ENCODE measurements around the gene KCNAB1.
A peak's percentile ranks its signal among the peaks of the same experiment; 100 is the strongest.

The KCNAB1 gene

DNA sequence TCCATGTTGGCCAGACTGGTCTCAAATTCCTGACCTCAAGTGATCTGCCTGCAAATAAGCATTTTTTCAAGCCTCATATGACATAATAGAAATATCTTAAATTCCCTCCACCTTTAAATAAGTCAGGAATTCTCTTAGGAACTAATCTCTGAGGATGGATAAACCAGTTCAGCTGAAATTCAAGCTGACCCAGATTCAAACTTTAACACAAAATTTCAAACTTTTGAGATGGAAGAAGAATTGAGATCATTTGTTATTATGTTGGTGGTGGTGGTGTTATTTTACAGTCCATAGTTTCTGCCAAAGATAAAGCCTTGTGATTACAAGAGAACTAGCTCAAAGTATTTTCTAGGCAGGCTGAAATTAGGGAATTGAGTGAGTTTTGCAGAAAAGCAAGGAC, 349.1 kb downstream of the KCNAB1 start:
- no peak for DNase-seq

DNA sequence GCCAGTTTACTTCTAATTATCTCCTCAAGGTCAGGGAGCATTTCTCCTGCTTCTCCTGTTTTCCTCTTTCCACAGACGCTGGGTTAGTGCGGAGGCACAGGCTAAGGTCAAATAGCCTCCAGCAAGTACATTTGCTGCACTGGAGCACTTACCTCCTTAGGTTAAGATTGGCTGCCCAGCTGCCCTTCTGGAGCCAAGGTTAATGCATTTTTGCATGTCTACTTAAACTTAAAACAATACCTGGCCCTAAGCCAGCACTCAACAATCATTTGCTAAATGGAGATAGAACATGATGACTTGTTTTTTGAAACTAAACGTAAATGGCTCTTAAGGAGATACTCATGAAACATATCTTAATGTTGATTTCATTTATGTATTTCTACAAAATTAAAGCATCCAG, 351.1 kb downstream of the KCNAB1 start:
- no peak for DNase-seq

DNA sequence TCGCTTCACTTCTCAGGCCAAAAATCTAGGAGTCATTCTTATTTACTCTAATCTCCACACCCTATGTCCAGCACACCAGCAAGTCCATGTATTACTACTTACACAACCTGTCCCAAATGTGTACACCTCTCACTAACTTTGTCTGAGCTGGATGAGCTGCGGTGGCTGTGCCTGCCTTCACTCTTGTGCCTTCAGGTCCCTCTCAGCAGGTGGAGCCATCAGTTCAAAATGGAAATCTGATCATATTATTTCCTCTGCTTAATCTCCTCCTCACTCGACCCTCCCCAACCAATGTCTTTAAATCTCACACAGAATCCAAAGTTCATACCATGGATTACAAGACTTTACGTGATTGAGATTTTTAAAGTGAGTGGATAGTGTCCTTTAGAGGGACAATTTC, 351.8 kb downstream of the KCNAB1 start:
- peak; percentile 34 for DNase-seq

DNA sequence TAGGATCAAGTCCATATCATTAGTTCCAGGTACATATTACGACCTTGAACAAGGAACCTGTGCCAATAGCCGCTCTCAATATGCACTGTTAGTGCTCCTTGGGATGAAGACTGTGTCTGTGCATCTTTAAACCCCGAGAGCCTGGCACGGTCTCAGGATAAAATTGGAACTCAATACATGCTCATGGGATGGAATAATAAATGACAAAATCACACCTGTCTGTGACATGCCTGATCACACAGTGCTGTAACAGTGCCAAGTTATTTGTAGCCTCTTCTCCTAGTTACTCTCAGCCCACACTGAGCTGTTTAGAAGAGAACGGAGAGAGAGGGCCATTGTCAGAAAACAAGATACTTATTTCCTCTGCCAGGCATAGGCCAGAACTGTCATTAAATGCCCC, 352.3 kb downstream of the KCNAB1 start:
- no peak for DNase-seq

DNA sequence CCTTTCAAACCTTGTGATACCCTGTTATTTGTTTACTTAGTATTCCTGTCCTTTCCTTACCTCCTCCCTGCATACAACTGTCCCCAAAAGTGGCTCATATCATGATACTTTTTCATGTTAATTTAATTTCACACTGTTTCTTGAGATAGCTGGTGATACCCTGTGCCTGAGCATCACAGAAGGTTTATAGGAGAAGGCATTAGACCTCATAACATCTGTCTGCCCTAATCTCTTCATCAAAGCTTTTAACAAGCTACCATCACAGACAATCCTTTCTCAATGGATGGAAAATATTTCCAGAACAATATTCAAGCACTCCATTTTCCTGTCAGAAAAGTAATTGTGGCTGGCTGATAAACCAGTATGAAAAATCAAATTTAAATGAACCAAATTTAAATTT, 353.0 kb downstream of the KCNAB1 start:
- DNase-seq = no peak

DNA sequence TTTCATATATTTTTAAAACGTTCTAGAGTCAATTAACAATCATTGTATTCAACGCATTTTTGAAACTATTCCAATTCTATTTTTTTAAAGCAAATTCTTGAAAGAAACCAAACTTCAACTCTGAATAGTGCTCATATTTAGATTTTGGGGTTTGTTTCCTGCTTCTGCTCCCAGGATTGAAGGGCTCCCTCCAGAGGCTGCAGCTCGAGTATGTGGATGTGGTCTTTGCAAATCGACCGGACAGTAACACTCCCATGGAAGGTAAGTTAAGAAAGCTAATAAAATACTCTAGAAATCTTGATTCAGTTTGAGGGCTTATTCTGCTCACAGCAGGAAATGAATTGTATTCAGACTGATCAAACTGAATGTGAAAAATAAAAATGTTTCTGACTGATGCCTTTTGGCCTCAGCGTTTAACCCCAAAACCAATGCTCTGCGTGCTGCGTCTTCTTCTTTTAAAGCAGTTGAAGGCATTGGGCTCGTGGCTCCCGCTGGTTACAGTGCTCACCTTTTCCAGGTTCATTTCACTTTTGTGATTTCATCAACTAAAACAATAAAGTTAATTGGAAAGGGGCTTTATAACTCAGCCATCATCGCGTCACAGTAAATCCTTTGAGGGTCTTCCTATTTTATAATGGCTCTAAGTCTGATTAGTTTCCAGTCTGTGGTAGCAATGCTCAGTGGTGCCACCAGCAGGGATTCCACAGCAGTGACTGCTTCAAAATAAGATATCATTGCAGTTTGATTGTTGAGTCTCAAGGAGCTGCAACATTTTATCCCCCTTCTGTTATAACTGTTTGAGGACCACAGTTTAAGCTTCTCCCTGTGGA, 354.4 kb downstream of the KCNAB1 start:
- DNase-seq = no peak

DNA sequence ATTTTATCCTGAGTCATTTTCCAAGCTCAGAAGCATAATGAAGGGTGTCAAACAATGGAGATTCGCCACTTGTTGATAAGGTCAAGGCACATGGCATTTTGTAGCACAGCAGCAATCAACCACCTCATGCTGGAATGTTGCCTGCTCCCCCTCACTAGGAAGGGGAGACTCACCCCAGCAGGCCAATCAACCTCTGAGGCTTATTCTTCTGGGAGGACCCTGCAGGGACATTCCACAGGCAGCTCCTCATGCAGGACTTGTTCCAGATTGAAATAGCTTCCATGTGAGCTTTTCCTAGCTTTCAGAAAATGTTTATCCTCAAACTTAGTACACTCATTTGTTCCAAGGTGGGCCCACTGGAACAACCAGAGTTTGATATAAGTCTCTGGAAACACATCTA, 356.9 kb downstream of the KCNAB1 start:
- no peak for DNase-seq

DNA sequence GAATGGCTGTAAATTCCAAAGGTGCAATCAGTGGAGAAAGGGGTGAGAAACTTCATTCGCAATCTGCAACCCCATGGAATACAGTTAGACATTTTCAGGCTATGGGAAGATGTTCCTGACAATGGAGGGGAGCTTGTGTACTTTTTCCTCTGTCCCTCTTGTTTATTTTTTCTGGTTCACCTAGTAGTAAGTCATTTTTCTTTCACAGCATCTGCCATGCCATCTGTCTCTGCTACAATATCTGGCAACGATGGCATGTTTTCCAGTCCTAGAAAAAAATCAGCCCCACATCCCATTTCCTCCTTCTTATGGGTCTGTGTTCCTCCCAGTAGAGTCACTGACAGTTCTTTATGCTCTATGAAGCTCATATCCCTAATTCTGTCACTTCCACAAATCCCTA, 358.5 kb downstream of the KCNAB1 start:
- no peak for DNase-seq

DNA sequence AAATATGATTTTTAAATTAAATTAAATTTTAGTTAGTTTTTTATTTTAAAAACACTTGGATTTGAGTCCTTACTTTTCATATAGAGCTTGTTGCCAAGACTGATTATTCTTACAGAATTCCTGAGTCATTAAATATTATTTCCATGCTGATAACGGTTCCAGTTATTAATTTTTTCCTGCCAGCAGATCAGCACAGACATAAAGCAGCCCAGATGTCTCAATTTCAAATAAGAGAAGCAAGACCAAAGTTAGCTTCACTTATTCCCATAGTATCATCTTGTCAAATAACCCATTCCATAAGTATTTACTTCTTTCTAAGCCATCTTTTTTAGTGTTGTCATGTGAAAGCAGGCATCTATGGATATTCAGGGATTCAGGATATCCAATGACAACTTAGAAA, 359.2 kb downstream of the KCNAB1 start:
- DNase-seq = no peak

DNA sequence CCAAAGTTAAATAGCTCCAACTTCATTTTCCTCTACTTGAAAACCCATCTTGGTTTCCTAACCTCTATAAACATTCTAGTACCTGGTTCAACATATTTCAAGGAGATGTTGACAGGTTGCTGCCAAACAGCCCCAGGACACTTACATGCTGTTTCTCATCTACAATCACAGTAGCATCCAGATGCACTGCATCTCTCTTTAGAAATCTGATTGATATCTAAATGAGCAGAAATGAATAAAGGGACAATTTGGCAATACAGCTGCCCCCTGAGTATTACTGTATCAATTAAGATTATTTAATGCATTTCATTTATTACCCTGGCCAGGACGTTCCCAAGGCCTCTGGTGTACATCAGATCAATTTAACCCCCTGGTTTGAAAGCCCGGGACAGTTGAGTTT, 360.6 kb downstream of the KCNAB1 start:
- DNase-seq = no peak

DNA sequence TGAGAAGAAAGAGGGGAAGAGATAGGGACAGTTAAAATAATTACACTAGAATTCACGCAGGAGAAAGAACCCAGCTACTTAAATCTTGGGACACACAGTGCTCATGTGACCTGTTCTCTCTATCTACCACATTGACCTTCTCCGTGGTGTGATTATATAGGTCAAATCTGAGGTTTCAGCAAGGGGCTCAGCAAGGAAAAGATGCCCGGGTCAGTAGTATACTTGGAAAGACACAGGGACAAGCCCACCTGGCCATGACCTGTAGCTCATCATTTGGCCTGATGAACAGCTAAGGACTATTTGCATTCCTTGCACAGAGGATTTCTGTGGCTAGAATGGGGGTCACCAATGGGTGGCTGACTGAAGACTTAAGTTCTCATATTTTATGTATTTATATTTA, 362.6 kb downstream of the KCNAB1 start:
- DNase-seq = no peak

DNA sequence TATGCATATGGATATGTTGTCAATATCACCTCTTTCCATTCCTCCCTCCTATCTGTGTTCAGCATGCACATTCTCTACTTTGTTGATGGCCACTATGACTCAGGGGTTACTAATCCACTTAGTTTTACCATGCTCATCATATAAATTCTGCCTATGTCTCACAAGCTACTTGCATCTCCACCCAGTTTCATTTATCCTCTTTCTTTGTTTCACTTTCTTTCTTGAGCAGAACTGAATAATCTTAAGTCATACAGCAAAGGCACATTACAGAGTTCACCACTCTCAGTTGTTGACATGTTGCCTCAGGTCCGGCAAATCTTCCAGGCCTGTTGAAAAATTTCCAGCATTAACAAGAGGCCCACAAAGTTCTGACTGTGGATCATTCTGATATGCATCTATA, 363.0 kb downstream of the KCNAB1 start:
- DNase-seq = peak; percentile 67

DNA sequence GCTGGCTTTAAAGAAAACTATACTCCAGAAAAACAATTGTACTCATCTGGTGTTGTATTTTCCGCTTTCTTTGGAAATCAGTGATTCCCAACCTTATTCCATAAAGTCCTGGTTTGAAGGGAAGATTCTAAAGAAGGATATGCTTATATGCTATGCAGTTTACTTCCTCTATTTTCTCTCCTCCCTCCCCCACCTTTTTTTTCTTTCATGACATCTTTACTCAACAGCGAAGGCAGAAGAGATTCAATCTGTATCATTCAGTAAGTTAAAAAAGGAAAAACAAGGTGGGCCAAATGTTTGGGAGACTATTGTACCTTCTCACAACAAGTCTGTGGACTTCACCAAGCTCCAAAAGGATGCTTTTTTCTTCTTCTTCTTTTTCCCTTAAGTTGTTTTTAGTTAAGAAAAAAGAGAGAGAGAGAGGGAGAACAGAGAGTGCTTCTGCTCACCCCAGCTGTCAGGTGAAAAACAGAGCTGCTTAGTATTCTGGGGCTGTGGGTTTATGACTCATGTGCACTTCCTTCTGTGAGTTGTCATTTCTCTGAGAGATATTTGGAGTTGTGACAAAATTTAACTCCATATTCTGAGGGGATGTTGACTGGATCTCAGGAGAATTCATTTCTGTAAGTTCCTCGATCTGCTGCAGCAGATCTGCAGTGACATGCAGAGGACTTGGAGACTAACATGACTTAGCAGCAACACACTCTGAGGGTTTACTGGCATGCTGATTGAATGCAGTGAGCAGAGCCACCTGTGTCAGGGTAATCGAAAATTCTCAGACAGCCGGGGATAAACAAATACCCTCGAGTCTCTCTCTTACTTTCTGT, 363.8 kb downstream of the KCNAB1 start:
- DNase-seq = peak; percentile 74

DNA sequence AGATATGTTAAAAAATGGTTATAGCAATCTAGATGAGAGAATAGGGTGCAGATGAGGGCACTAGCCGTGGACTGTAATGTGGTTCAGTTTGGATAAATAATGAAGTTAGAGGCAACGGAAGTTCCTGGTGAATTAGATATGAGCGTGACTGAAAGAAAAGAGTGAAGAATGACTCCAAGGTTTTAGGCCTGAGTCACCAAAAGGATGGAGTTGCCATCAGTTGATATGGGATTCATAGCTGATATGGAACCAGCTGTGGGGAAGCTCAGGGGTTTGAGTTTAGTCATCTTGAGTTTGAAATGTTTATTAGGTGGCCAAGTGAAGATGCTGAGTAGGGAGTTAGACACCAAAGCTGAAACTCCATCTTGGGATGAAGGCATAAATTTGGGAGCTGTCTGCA, 368.4 kb downstream of the KCNAB1 start:
- DNase-seq = no peak

DNA sequence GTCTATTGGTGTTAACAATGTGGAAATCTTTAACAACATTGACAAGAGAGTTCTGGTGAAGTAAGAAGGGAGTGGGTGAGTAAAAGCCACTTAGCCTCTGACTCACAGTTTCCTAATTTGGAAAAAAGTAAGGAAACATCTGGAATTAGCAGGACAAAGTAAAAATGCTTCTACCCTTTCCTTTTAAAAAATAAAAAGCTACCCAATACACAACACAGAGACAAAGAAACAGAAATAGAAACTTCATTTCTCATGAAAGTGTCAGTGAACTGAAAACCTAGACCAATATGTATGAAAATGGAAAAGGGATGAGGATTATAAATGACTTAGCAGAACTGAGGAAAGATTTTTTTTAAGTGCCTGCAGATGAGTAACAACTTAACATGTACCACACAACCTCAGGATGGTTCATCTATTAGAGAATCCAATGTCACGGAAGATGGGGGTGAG, 369.1 kb downstream of the KCNAB1 start:
- DNase-seq = no peak

DNA sequence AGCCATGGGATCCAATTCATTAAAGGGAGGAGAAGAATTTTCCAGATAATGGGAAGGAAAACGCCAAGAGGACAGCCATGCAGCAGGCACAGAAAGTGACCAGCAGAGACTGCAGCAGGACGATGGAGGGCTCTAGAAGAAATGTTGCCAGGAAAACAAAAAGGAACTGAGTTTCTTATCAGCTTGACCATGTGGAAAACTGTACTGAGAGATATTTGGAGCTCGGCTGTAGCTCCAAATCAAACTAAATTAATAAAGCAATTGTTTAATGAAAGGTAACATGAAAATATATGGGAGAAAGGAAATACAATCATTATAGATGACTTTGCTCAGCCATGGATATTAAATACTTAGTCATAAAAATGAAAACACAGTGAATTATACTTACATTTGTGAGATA, 370.8 kb downstream of the KCNAB1 start:
- DNase-seq = no peak

DNA sequence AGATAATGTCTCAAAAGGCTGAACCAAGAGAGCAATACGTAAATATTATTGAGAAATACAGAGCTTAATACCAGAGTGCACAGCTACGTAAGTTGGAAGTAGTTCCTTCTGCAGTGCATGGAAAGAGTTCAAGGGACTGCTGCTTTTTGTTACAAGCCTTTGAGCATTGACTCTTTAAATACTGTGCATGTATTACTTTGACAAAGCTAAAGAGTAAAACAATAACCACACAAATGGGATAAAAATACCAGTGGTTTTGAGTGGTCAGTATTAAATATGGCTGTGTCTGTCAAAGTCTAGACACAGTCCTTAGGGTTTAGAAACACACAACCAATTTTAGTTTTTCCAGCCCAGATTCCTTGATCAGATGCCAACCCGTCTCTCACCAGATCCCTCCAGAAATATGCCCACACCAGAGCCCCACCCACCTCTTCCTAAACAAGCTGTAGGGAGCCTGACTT, 372.5 kb downstream of the KCNAB1 start:
- DNase-seq = no peak

DNA sequence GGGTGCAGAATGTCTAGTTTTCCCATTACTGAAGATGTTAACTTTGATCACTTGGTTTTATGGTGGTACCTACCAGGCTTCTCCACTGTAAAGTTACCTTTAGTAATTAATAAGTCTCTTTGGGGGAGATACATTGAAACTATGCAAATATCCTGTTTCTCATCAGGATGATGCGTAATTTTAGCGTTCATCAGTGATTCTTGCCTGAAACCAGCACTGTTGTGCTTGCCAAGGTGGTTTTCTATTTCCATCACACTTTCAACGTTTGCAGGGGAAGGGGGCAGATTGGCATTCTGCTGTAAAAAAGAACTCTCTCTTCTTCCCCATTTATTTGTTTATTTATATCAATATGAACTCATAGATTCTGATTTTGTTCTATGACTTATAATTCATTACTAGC, 373.5 kb downstream of the KCNAB1 start:
- DNase-seq = no peak

DNA sequence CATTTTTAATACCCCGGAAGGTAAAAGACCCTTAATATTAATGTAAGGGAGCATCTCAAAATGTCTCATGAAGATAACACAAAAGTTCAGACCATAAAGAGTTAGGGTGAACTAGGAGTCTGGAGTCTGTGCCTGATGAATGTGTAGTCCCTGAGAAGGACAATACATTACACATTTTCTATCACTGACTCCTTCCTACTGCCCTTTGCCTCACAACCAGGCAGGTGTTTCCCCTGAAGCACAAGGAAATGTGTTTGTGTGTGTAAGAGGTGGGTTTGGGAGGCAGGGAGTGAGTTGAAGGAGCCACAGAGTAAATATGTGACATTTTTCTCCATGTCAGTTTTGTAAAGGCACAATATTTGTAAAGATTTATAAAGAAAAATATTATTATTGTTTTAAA, 375.4 kb downstream of the KCNAB1 start:
- no peak for DNase-seq

DNA sequence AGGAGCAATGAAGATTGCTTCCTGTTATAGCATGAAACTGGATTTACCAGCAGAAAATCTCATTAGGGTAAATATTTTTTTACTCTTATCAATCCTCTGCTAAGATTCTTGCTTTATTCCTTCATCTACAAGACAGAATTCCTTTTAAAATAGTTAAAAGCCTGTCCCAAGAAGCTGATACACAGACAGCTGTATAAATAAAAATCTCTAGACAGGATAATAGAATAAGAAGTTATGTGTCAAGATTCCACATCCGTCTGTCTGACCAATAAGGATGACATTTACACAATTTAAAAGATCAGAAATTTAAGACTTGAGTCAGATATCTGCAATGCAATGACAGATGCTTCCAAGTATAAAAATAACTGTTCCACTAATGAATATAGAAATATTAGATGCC, 376.9 kb downstream of the KCNAB1 start:
- no peak for DNase-seq

DNA sequence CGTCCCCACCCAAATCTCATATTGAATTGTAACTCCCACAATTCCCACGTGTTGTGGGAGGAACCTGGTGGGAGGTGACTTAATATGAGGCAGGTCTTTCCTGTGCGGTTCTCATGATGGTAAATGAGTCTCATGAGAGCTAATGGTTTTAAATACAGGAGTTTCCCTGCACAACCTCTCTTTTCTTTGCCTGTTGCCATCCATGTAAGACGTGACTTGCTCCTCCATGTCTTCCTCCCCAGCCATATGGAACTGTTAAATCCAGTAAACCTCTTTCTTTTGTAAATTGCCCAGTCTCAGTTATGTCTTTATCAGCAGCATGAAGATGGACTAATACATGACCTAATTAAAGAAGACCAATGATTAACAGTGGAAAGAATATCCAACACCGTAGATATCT, 377.9 kb downstream of the KCNAB1 start:
- DNase-seq = no peak

DNA sequence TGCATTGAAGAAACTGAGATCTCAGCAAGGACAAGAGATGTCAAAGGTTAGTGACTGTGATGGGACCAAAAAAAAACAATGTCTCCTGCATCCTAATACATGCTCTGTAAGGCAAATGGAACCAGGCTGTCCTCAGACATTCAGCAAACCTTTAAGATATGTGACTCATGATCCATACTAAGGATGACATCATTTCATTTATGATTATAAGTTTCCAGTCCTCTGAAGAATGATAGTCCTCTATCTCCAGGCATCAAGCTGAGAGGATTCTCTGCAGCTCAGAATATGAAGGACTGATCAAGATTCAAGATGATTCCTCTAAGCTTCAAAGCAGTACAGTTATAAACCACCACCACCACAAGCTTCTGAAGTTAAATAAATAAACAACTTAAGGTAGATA, 386.9 kb downstream of the KCNAB1 start:
- no peak for DNase-seq

DNA sequence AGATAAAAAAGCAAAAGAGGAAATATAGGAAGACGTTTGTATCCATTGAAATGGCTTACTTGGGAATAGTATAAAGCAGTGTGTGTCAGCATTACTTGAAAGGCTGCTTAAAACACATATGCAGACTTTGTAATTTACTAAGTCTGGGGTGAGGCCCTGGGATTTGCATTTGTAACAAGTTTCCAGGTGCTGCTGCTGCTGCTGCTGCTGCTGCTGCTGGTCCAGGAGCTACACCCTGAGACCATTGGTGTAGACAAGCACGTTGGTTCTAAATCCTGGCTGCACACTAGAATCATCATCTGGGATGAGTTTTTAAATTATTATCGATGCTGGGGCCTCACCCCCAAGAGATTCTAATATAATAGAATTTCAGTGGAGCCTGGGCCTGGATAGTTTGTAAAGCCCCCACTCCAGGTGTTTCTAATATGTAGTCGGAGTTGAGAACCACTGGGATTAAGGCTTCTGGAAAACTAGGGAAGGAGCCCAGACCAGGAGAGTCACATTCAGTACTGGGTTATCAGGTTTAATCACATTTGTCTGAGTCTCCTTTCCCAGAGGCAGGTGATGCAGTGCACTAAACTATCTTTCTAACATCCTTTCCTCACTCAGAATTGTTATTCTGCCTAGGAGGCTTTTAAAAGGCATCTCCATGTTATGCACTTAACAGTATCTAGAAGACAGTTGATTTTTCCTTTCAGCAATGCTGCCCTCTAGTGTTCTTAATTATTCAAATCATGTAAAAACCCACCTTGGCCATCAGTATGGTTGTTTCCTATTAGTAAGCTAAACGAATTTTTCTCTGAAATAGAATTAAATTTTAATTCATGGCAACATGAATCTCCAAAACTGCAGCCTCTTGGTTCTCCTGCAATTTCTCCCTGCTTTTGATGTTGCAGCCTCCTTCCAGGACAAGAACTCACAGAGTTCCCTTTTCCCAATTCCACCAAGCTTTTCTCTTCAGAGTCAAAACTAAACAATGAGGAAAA, 389.1 kb downstream of the KCNAB1 start:
- peak; percentile 75 for DNase-seq

Measured in CD4-positive, alpha-beta T cell treated with Interleukin-17A for 1 hour (primary cell).